NCI-H2196 treated with DMSO at 0.1 percent for 48 hours (cell line): Measurements from ENCODE around the gene TMEM117.
"Not testable (repeated sequence)": the region's sequence is repeated elsewhere in the genome, so short reads cannot be mapped to it uniquely, and the experiment has no call there.

Experiments
- DNase-seq: peaks from one replicate; lab custom pipeline; 2025; ENCODE audit not compliant: unreplicated experiment; lab: John Stamatoyannopoulos, UW

Gene TMEM117

DNA sequence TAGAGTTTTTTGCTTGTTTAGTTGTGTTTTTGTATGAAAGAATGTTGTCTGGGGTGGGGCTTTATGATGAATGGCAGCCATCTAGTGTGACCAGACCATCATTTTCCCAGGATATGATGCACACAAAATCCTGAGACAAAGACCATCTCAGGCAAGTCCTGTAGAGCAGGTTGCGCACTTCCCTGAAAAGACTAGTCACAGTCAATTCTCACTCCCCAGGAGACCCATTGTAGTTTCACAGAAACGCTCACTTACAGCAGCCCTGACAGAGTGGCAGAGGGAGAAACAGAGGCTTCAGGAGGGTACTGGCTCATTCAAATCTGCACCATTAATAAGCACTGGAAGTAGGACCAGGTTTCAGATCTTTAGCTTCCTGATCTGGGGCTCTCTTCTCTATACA is 183.2 kb downstream of the TMEM117 start:
- DNase-seq = no peak

DNA sequence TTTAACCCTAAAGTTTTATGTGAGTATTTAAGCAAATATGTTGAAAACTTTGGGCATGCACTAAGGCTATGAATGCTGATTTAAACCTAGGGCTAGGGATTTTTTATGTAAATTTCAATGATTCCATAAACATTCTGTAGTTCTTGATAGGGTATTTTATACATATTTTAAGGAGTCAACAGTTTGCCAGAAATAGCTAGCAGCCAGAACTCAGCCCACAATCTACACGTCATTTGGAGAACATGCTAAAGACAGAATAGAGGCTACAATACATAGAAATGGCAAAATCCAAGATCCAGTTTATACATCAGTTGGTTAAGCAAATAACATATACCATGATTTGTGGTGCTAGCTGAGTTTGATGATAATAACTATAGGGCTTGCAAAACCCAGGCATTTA is 184.7 kb downstream of the TMEM117 start:
- DNase-seq = no peak

DNA sequence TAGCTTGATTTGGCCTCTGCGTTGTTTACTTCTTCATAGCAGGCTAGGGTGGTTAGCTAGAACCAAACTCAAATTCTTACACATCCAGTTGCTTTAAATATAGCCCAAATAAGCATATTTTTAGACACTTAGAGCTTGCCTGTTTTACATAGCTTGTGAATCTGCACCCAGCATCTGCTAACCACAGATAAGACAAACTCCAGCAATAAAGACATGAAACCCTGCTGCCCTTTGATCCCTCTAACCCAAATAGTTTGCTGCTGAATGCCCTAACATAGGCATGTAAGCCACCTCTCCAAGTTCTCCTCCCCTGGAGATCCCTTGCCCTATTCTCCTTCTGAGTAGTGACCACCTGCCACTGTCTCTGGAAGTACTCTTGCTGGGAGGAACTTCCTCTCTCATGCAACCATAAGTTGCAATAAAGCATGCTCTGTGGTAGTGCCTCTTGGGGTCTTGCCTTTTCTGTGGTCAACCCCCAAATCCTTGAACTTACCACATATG is 185.6 kb downstream of the TMEM117 start:
- DNase-seq = no peak

DNA sequence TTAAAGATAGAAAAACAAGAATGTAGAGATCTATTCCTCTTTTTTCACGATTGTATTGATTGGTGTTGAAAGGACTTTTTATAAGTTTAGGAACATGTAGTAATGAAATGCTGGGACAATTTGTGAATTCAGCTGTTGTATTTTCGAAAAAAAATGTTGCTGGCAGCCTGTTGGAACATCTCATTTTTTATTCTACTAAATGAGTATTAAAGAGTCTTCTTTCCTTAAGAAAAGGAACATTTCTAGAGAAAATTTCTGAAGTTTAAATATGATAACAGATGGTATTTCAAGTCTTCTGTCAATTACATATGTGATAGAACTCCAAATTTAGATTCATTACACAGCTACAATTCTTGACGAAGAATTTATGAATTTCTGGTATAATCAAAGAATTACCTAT is 189.6 kb downstream of the TMEM117 start:
- no peak for DNase-seq

DNA sequence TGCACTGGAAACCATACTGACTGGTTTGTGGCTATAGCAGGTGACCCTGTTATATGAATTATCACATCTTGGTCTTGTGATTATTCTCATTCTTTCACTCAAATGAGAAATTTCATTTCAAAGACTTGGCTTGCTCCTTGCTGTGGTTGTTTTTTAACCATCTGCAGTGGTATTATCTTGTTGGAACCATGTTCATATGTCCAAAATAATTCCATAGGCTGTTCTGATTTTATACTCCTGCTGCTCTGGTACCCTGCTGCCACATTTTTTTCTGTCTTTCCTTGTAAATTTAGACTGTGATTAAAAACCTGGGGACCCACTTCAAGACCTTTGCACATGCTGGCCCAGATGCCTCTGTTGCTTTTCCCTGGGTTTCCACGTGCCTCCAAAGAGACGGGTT is 190.2 kb downstream of the TMEM117 start:
- no peak for DNase-seq

DNA sequence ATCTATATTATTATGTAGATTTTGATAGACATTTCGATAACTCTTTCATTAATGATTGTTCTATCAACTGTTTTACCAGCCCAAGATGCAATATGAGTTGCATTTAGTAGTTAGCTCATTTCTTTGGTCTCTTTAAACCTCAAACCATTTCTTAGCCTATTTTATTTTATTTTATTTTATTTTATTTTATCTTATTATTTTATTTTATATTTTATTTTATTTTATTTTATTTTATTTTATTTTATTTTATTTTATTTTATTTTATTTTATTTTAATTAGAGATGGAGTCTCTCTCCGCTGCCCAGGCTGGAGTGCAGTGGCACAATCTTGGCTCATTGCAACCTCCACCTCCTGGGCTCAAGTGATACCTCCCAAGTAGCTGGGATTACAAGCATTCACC is 191.0 kb downstream of the TMEM117 start:
- not testable (repeated sequence) for DNase-seq

DNA sequence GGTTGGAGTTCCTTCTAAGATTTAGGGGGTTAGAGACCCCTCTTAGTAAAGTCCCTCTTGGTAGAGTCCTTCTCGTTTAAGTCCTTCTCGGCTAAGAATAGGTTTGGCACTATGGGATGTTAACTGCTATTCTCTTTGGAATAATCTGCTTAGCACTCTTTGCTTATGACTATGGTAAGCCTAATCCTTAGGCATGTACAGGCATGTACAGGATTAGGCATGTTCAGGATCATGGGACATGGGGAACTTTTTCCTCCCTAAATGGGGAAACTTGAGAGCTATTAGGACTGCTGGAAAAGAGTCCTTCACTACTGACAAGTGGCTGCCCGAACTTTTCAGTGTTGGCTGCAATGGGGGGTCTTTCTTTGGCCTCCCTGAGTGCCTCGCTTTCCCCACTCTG is 193.3 kb downstream of the TMEM117 start:
- no peak for DNase-seq

DNA sequence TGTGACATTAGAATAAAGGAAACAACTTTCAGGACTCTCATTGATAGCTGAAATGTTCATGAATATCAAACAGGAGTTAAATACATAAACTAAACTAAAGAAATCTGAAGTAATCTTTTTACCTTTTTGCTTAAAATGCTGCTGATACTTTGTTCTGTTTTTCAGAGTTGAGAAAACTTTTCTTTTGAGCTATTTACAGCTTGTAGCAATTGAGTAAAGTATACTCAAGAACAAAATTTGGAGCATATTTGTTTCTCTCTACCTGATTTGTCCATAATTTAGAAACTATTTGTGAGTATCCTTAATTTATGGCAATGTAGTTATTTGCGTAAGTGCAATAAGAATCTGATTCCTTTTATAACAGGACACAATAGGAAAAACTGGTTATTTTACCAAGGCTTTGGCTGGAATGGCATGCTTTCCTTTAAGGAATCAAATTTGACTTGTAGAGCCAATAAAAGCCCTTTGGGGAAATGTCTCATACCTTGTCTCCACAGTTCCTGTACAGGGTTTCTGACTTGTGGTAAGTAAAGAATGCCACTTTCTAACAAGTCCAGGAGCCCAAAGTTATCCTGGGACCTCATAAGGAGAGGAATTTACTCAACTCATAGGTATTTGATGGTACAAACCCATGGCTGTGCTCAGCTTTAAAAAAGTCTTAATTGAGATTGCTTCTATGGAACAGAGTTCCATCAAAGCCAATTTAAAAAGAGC is 195.7 kb downstream of the TMEM117 start:
- DNase-seq = no peak

DNA sequence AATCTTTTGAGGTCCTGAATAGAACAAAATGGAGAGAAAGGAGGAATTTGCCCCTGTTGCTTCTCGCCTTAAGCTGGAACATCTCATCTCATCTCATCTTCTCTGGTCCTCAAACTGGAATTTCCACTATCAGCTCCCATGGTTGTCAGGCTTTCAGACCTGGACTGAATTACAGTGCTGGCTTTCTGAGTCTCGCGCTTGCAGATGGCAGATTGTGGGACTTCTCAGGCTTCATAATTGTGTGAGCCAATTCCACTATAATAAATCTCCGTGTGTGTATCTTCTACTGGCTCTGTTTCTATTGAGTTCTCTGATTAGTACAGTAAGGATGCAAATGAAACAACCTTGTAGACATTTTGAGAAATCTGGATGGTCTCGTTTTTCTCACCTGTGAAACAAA is 199.0 kb downstream of the TMEM117 start:
- DNase-seq = no peak

DNA sequence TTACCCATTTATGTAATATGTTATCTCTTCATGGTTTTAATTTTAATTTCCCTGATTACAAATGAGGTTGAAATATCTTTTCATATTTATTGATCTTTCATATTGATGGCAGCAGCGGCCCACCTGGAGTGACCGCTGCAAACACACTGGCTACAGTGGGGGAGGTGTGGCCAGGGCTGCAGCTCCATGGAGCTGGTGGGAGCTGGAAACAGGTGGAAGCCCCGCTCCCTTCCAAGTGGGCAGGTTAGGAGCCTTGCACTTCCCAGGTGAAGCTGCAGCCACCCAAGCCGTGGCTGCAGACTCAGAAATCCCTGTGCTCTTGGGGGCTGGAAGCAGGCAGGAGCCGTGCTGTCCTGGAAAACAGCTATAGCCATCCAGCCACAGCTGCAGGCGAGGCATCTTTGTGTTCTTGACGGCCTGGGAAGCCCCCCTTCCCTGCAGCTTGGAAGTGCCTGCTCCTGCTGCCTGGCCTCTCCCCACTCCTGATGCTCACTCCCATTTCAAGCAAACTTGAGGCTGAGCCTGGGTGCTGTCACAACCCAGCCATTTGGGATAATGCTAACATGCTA is 201.1 kb downstream of the TMEM117 start:
- DNase-seq = no peak

DNA sequence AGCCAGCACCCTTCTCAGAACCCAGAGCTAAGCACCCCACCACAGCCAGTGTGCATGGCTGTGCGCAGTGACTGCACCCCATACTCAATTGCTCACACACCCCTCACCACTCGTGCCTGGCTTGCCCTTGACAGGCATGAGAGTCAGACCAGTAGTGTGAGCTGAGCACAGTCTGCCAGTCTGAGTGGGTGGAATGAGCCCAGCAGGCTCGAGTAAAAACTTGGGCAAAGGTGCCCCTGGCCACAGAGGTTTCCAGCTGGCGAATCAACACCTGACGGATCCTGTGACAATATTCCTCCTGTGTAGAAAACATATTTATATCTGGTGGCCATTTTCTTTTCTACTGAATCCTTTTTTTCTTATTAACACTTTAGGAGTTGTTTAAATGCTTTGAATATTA is 202.5 kb downstream of the TMEM117 start:
- DNase-seq = no peak

DNA sequence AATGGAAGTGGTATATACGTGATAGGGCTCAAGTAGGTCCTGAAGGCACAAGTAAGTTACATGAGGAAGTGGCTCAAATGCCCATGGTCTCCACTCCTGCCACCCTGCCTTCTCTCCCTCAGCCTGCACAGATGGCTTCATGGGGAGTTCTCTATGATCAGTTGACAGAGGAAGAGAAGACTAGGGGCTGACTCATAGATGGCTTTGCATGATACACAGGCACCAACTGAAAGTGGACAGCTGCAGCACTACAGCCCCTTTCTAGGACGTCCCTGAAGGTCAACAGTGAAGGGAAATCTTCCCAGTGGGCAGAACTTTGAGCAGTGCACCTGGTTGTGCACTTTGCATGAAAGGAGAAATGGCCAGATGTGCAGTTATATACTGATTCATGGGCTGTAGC is 208.6 kb downstream of the TMEM117 start:
- not testable (repeated sequence) for DNase-seq

DNA sequence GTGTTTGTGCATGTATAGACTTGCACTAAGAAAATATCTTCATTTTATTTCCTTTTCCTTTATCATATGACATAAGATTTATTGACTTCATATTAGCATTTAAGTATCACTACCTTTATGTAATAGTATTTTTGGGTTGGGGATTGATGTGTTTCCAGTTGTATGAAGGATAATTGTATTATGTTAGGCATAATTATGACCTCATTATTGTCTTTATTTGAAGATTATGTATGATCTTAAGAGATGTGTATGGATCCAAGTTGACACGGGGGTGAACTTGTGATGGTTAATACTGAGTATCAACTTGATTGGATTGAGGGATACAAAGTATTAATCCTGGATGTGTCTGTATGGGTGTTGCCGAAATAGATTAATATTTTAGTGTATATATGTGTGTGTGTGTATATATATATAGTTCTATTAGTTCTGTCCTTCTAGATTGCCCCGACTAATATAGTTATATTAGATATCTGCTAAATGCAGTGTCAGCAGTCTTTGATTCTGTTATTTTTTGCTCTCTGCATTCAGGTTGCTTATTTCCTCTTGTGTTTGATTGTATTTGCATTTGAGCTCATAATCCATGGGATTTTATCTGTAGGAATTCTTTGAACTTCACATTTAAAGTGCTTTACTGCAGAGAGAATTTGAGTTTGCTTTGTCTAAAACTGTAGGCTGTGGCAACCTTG is 211.0 kb downstream of the TMEM117 start:
- no peak for DNase-seq

DNA sequence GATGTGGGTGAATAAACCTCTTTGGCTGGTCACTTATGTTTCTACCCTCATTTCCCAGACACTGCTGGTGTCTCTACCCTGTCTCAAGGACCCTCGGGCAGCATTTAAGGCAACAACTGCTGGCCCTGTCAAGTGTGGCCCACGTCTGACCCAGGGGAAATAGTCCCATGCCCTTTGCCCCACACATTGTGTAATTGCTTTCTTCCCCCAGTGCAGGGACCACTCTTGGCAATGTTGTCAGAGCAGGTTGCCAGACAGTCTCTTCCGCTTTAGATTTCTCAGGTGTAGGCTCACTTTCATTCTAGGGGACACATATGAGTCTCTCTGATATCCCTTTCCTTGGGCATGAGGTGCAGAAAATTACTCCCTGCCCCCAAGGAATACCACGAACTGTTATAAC is 216.7 kb downstream of the TMEM117 start:
- DNase-seq = no peak

DNA sequence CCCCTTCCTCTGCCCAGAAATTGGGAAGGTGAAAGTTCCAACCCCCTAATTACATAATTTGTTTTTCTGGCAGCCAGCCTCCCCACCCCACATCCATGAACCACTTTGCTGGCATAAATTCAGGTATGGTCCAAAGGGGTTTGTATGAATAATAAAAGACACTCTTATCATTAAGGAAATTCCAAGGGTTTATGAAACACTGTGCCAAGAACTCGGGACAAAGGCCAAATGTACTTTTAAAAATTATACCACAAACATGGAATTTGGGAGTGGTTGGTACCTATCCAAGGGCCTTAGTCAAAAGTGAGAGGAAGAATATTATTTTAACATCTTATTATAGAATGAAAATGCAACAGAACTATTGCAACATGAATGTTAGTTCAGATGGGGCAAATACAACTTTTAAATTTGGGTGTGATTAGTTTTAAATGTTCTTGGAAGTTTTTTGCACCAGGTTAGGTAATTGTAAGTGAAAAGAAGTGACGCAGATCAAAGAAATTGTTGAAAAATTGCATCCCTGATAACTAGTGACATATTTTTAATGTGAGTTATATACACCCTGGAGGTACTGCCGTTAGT is 217.8 kb downstream of the TMEM117 start:
- DNase-seq = no peak

DNA sequence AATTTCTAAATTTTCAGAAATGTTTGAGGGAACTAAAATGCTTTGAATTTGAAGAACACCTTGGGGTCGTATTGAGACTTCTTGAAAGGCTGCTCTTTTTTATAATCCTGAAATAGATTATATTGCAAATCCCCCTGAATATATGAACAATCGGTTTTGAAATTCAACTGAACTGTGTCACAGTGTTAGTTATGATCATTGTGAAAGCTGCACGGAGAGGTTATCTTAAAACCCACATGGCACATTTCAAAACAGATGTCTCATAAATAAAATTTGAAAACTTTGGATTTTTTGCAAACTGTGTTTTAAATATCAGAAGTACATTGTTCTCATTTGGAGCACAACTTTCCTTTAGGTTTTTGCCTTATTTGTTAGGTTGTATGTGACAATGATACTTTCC is 218.4 kb downstream of the TMEM117 start:
- DNase-seq = no peak

DNA sequence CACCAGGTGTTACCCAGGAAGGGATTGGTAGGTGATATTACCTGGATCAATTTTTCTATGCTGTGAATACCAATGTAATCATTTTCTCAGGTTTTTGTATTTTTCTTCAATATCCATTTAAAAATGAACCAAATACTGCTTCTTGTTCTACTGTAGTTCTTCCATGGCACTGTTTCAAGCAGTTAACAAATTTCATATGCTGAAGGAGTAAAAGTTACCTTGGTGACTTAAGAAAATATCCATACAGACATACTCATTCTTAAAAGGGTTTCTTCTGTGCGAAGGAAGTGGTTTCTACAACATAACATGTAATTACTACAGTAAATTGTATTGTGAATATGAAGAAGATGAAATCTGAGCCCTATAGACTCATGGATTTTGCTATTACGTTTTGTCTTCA is 222.5 kb downstream of the TMEM117 start:
- DNase-seq = no peak

DNA sequence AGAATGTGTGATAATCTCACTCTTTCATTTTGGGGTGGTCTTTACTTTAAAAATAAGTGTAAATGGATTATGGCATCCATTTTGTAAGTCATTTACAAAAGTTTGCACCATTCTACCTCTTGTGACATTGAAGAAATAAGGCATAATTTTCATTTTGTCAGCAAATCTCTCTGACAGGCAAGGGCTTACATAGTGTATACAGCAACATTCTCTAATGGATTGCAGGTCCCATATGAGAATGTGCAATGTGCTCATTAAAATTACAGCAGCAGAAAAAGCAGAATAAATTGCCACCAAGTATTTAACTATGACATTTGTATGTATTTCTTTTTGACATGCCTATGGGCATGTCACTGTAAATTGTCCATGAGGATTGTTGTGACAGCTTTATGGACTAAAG is 223.6 kb downstream of the TMEM117 start:
- DNase-seq = no peak

DNA sequence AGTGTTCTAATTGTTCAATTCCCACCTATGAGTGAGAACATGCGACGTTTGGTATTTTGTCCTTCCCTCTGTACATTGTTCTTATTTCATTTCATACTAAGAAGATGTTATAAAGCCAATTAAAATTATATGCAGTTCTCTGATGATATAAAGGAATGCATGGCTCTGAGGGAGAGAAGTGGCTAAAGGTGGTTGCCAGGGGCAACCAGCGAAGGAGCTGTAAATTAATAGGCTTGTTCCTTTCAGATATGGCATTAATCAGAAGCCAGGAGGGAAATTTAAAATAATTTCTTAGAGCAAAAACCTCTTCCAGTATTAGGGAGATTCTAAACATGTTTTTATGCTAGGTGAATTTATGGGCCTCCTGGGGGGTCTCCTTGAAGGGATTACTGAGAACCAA is 227.8 kb downstream of the TMEM117 start:
- DNase-seq = no peak

DNA sequence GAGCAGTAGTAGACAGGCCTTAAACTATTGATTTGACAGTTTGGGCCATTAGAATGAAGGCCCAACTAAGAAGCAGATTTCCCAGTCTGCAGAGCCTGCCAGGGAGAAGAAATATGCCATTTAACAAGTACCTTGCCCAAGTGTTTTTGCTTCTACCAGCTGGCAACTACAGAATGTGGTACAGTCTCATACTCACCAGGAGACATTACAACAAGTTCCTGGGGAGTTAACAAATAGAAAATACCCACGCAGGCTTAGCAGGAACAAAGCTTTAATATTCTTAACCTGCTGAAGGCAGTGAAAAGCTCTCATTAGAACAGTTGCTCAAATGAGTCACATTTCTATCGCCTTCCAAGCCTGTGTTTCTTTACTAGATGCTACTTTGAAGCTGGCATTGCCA is 241.0 kb downstream of the TMEM117 start:
- DNase-seq = no peak

DNA sequence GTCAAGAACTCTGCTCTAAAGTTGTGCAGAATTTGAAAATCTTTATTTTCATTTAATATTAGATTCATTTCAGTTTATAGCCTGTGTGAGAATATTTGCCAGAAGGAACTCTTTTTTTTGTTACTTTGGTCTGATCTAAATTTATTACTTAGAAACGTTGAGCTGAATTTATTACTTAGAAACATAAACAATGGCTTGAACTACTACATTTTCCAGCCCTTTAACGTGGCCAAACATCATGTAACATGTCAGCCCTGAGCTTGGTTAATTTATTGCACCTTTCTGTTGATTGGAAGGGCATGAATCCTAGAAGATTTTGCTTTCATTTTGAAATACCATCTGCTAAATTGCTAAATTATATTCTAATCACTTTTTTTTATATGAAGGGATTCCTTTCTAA is 241.4 kb downstream of the TMEM117 start:
- DNase-seq = no peak

DNA sequence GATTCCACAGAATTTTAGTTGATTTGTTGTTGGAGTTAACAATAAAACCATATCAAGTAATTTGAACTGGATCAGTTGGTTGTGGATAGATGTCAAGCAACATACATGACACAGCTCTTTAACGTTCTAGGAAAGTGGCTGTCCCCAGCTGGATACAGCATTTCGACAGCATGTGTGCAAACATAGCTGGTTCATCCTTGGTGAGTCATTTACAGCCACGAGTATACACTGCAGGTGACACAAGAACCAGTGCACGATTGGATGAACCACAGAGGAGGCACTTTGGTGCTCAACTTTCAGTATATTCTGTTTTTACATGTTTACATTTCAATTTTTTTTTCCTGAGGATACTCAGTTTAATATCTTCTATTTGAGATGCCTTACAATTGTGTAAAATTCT is 242.4 kb downstream of the TMEM117 start:
- no peak for DNase-seq
